K562 (cell line): ENCODE data around the gene TMEM242. TPM values are rescaled to one million over a fixed set of nuclear protein-coding genes. Genes with fewer than 3 reads are reported as not detected.

Experiments
- CAMTA2 ChIP-seq: fragments of 250-450 bp; sonication (Bioruptor Pico); conservative IDR thresholded peaks from 2 replicates; pipeline ENCODE4 v1.5.1; 2022
- CBFA2T2 ChIP-seq: fragments of 450-650 bp; conservative IDR thresholded peaks from 2 replicates; pipeline ENCODE4 v1.6.1; 2017; ENCODE audit warnings: mild to moderate bottlenecking
- CC2D1A ChIP-seq: fragments of 450-650 bp; IDR thresholded peaks from 2 replicates; pipeline ENCODE4 v1.6.1; 2017; ENCODE audit warnings: mild to moderate bottlenecking
- CREB1 ChIP-seq, 2 experiments: sonication (generic) in 1 of 2; formaldehyde crosslinking in 1 of 2; IDR thresholded peaks; 2 replicates each; pipeline versions ENCODE4 v1.6.1 to v1.8.0; 2012 to 2022; ENCODE audit warnings: inconsistent platforms in 1 of 2, mild to moderate bottlenecking in 1 of 2, missing genetic modification reagents in 1 of 2, moderate library complexity in 1 of 2
- ERF ChIP-seq: fragments of 450-650 bp; formaldehyde crosslinking; IDR thresholded peaks from 2 replicates; pipeline ENCODE4 v1.4.0; 2020; ENCODE audit warnings: mild to moderate bottlenecking, mixed read lengths
- GMEB1 ChIP-seq: fragments of 250-450 bp; sonication (Bioruptor Pico); IDR thresholded peaks from 2 replicates; pipeline ENCODE4 v1.4.0; 2020; ENCODE audit warnings: mild to moderate bottlenecking
- GTF3C2 ChIP-seq: IDR thresholded peaks from 3 replicates; pipeline ENCODE4 v1.6.1; 2011; ENCODE audit warnings: borderline replicate concordance, mild to moderate bottlenecking, moderate library complexity; ENCODE audit not compliant: insufficient read length; ENCODE audit errors: extremely low read depth
- HES1 ChIP-seq: fragments of 450-650 bp; IDR thresholded peaks from 2 replicates; pipeline ENCODE4 v1.6.1; 2016; ENCODE audit warnings: low read depth, mild to moderate bottlenecking, moderate library complexity
- ILF3 ChIP-seq: fragments of 450-650 bp; IDR thresholded peaks from 2 replicates; pipeline ENCODE4 v1.6.1; 2018; ENCODE audit warnings: antibody characterized with exemption, mild to moderate bottlenecking, moderate library complexity, borderline replicate concordance
- LARP7 ChIP-seq: fragments of 450-650 bp; IDR thresholded peaks from 2 replicates; pipeline ENCODE4 v1.6.1; 2016
- PBX2 ChIP-seq, 2 experiments: IDR thresholded peaks in 1 of 2; conservative IDR thresholded peaks in 1 of 2; 2 replicates each; pipeline ENCODE4 v1.6.1; 2016; ENCODE audit warnings: low read depth in 2 of 2, mild to moderate bottlenecking in 1 of 2, missing compliant biosample characterization in 1 of 2, missing genetic modification characterization in 1 of 2, moderate library complexity in 1 of 2
- PHB ChIP-seq: fragments of 250-450 bp; sonication (Bioruptor Pico); IDR thresholded peaks from 2 replicates; pipeline ENCODE4 v1.5.0; 2021
- POLR2H ChIP-seq: IDR thresholded peaks from 2 replicates; pipeline ENCODE4 v1.6.1; 2016; ENCODE audit warnings: missing genetic modification characterization, low read depth, mild to moderate bottlenecking, control low read depth, missing compliant biosample characterization, moderate library complexity
- TAF1 ChIP-seq: IDR thresholded peaks from 2 replicates; pipeline ENCODE4 v1.6.1; 2011; ENCODE audit warnings: mild to moderate bottlenecking, low read length, moderate library complexity; ENCODE audit not compliant: insufficient read depth, control insufficient read depth, severe bottlenecking; ENCODE audit errors: extremely low read depth
- TAF15 ChIP-seq: fragments of 200-400 bp; formaldehyde crosslinking; IDR thresholded peaks from 2 replicates; pipeline ENCODE4 v1.6.1; 2017; ENCODE audit warnings: mild to moderate bottlenecking, low read depth, low read length, moderate library complexity
- USF2 ChIP-seq: sonication (generic); formaldehyde crosslinking; IDR thresholded peaks from 2 replicates; pipeline ENCODE4 v1.5.0; 2020; ENCODE audit warnings: missing genetic modification reagents
- ZSCAN29 ChIP-seq: fragments of 450-650 bp; IDR thresholded peaks from 2 replicates; pipeline ENCODE4 v1.6.1; 2017
- polyA plus RNA-seq, 8 experiments: library from polyadenylated mRNA; depleted of rRNA in 4 of 8; stranded (reverse) in 5 of 8; unstranded in 3 of 8; fragments of >200 nt; fragmentation: Nextera tagmentation in 2 of 8; fragmentation: Illumina TruSeq in 1 of 8; extraction: Ambion mirVana in 2 of 8; extraction: Trizol in 1 of 8; gene quantifications; 2 replicates each; pipeline versions ENCODE4 v1.2.1 to v1.2.3, GENCODE V29; 2011 to 2014; ENCODE audit warnings: inconsistent platforms in 1 of 8, missing spikeins in 1 of 8
- total RNA-seq, 7 experiments: library from RNA; depleted of rRNA in 6 of 7; stranded (reverse); fragments of >200 nt in 6 of 7; fragmentation: Illumina TruSeq in 2 of 7; extraction: Trizol in 2 of 7; gene quantifications; 2 replicates each; pipeline versions ENCODE4 v1.2.1 to v1.2.3, GENCODE V29; 2011 to 2021; ENCODE audit warnings: low replicate concordance in 1 of 7

Gene TMEM242
- total and polyA plus RNA-seq, 9 of the 15 experiments (the other 6 are each of a cell fraction or from before 2014, with no cell fraction given), result 9.5 to 35.3 (median 16.5) TPM

GRCh38 chr6:157323255-157323965 is at the start of gene TMEM242 (continued):
- no peak for TF ChIP-seq TAF15
- peak; percentile 78; the same call in 1 of the 2 replicates for TF ChIP-seq ILF3
- TF ChIP-seq CAMTA2, result no peak
- TF ChIP-seq HES1, result no peak
- peak; percentile 66 for TF ChIP-seq CREB1 (IDR thresholded peaks at IDR 0.05)
- TF ChIP-seq CREB1 (CRISPR knock-in tag; IDR thresholded peaks at IDR 0.05), result peak; percentile 59
- TF ChIP-seq ERF (CRISPR knock-in tag), result peak; percentile 72
- no peak for TF ChIP-seq CBFA2T2
- no peak for TF ChIP-seq GTF3C2
- peak; percentile 81 for TF ChIP-seq CC2D1A
- peak; percentile 100 for TF ChIP-seq TAF1
- TF ChIP-seq POLR2H (tag), result peak; percentile 96
- no peak for TF ChIP-seq PHB (CRISPR knock-in tag)
- peak; percentile 76 for TF ChIP-seq GMEB1 (CRISPR knock-in tag)
- TF ChIP-seq PBX2 (CRISPR knock-in tag; IDR thresholded peaks at IDR 0.05; ENCODE audit: low read depth), result no peak
- 0 out of 2 replicates have a peak, but pooled peaks have one; percentile 20 for TF ChIP-seq PBX2 (tag; conservative IDR thresholded peaks at IDR 0.05; ENCODE audit: low read depth)
- TF ChIP-seq USF2 (CRISPR knock-in tag), result no peak
- TF ChIP-seq LARP7, result no peak; the same call in 1 of the 2 replicates
- TF ChIP-seq ZSCAN29, result no peak
